HG02970 (cell line): ENCODE data around the gene CMIP.

Experiments used
- ATAC-seq: cut with Tn5 transposase; IDR thresholded peaks from one replicate; pipeline ENCODE4 v1.9.1; 2021; ENCODE audit warnings: mild to moderate bottlenecking, moderate library complexity, moderate number of reproducible peaks; ENCODE audit not compliant: unreplicated experiment, low FRiP score

The CMIP gene

DNA sequence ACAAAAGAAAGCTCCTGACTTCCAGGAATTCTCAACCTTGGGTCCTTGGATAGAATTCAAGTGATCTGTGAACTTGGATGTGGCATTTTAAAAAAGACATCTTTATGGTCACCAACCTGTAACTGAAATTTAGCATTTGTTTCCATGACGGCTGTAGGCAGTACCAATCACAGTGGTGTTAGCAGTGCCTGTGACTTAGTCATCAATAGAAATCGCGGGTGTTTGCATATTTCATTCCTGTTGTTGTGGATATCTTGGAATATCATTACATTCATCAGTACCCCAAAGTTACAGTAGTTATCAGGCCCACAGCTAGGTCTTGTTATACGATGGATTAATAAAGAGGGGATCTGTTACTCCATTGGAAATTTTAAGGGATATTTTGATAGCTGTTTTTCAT lies 81.6 kb downstream of the CMIP start:
- ATAC-seq: no peak

DNA sequence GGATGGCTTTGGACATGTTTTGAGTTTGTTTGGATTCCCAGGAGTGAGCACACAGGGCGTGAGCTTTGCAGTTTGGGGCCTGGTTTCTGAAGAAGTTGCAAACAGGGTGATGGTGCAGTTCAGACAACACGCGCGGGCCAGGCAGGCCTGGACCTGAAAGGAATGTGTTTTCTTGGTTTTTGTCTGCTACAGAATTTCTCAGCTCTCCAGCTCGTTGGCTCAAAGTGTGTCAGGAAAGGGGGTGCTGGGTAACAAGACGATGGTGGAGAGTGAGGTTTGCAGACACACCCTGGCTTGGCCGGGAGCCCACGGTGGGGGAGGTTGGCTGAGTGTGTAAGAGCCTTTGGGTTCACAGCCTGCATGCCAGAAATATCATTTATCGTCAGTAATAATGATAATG lies 82.3 kb downstream of the CMIP start:
- ATAC-seq: no peak

- no peak for ATAC-seq
Observed at GRCh38 chr16:81527477-81528178, 83.0 kb downstream of the CMIP start.

DNA sequence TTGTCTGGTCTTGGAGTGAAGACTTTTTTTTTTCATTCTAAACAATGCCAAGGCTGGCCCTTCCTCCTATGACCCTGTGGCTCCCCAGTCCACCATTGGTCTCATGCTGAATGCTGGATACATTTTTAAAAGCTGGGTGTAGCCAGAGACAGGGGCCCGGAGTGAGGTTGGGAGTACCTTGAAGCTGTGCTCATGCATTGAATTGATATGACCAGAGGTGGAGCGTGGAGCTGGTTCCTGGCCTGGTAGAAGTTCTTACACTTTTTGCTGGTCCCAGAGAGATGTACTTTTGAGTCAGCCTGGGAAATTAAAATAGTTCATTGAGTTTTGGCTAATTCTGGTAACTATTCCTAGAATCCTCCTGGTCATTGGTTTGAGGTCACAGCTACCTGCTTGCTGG lies 83.6 kb downstream of the CMIP start:
- no peak for ATAC-seq

DNA sequence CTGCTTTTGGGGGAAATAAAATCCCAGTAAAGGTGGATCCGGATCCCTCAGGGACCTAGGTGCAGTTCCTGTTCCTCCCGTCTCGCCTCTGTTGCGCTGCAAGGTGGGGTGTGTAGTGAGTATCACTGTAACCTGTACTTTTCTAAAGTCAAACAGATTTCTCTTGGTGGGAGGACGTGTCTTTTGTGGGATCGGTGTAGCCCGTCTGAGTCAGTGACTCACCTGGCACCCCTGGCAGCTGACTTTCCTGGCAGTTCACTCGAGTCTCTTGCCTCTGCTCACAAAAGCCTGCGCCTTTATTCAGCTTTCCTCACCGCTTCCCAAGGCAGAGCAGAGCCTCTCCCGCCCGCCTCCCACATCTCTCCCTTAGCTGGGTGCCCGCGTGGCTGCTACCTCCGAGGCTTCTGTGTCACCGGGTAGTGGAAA lies 85.7 kb downstream of the CMIP start:
- ATAC-seq: no peak

- ATAC-seq: no peak
Observed at GRCh38 chr16:81530814-81531213, 86.2 kb downstream of the CMIP start.

- ATAC-seq: no peak
Observed at GRCh38 chr16:81531419-81531821, 86.8 kb downstream of the CMIP start.

- ATAC-seq: no peak
Observed at GRCh38 chr16:81532491-81533174, 88.0 kb downstream of the CMIP start.

DNA sequence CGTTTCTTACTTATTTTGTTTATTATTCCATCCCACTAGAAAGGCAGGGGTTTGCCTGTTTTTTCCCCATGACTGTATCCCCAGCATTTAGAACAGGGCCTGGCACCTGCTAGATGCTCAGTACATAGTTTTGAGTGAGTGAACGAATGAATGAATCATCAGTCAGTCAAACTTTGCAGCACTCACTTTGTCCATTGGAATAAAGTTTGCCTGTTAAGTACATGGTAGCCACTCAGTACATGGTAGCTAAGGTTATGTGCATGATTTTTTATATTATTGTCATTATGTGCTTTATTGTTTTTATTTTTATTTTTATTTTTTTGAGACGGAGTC lies 88.5 kb downstream of the CMIP start:
- no peak for ATAC-seq

DNA sequence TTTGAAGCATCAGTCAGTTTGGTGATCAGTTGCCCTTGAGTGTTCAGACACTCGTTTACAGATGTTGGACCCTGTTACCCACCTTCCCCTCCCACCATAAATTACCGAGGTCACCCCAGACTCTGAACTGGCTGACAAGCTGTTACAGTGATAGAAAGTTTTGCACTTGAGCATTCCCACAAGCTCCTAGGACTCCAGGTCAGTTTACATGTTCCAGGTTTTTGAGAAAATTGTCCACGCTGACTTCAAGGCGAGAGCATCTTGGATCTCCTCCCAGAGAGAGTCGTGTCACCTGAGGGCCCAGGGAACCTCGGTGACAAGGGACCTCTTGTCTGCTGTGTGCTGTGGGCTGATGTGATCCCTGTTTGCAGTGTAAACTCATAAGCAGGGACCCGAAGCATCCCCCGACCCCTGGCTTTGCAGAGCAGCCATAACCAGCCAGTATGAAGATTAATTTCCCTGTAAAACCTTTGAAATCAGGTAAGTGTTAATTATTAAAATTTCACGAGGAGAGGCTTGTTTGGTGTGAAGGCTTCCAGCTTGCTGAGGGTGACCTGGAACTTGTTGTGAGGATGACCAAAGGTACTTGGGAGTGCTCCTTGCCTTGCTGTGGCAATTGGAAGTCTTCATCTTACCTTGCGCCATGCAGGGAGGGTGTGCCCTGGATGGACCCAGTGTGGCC lies 91.2 kb downstream of the CMIP start:
- no peak for ATAC-seq

DNA sequence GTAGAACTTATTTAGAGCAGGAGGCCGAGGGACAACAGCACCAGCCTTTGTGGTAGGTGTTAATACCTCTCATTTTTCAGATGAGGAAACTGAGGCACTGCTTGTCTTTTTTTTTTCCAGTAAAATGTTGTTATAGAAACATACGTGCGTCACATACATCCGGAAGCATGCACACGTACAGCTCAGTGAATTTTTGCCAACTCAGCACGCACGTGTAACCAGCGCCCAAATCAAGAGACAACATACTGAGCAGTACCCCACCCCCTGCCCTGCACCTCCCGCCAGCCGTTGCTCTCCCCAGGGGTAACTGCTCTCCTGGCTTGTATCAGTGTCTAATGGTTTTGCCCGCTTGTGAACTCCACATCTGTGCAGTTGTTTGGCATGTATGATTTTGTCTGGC lies 92.0 kb downstream of the CMIP start:
- no peak for ATAC-seq

DNA sequence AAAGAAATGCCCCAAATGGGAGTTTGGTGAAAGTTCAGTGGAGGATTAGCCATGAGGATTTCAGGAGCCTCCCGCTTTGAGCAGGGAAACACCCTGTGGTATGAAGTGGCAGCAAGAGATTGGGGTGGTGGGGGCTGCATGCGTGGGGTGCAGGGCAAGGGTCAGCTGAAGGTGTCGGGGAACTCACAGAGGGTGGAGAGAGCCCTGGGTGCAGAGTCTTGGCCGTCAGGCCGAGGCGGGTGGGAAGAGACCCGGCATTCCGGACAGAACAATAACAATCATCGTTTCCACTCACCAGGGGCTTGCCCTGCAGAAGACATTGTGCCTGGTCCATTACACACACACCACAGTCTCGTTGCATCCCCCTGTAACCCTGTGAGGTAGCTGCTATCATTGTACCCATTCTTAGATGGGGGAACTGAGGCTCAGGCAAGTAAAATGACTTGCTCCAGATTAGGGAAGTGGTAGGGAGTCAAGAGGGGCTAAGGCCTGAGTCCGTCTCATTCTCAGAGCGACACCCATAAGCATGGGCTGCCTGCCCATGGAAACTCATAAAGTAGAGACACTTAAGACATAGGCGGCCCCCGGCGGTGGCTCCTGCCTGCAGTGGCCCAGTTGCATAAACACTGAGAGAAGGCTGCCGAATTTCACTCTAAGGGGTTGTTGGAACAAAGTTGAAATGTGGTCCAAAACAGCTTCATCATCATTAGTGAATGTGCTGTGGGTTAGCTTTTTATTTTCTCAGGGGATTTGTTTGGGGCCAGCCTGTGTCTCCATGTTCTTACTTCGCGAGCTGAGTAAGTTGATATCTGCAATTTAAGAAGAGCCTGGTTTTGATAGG lies 93.3 kb downstream of the CMIP start:
- ATAC-seq: no peak

GRCh38 chr16:81539009-81539758 lies 94.6 kb downstream of the CMIP start:
- no peak for ATAC-seq

DNA sequence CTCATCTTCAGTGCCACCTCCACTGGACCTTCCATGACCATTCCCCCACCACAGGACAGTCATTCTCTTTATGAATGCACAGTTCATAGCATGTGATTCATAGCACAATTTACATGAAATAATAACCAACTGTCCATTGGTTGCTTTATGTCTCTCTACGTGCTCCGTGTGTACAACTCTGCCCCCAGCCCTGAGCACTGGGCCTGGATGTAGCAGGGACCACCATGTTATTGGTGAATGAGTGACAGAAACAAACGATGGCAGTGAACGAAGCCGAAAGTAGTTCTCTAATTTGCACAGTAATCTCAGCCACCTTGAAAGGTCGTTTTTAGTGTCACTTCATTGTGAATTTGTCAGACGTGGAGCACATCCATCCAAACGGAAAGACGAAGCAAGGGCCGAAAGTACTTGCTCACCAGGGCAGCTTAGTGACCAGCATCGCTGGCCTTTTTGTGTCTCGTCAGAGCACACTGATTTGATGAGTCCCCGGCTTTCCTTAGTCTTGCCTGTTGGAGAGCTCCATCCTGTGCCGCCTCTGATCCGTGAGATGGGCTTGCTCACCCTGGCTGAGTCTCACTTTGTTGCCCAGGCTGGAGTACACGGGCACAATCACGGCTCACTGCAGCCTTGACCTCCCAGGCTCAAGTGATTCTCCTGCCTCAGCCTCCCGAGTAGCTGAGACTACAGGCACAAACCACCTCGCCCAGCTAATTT lies 95.3 kb downstream of the CMIP start:
- ATAC-seq: no peak

DNA sequence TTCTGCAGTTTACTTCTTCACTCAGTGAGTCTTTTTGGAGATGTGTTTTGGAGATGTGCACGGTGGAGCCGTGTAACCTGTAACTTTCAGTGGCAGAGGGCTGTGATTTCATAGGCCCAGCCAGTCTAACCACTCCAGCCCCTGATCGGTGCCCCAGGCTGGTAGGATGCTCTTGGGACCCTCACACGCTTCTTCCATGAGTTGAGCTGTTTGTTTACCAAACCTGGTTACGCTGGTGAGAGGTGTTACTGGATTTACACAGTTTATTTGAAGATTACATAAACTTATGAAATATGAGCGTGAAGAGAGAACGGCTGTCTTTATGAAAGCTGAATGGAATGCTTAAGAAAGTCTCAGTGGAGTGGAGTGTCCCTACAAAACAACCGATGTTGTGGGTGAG lies 96.7 kb downstream of the CMIP start:
- ATAC-seq: no peak

GRCh38 chr16:81542609-81543570 lies 98.3 kb downstream of the CMIP start:
- no peak for ATAC-seq

DNA sequence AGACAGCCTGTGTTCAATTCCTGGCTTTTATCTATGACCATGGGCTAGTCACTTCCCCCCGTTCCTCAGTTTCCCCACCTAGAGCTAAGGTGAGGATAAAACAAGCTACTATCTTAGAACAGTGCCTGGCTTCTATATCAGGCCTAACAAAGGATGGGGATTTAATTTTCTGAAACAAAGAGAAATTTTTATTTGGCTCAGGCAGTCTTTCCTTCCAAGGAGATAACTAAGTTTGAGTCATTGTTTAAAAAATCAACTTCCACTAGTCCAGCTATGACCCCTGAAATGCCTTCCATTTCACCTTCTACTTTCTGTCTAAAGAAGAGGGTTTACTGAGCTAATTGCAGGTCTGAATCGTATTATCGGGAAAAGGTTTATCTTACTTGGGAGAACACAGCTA lies 99.0 kb downstream of the CMIP start:
- ATAC-seq: no peak

DNA sequence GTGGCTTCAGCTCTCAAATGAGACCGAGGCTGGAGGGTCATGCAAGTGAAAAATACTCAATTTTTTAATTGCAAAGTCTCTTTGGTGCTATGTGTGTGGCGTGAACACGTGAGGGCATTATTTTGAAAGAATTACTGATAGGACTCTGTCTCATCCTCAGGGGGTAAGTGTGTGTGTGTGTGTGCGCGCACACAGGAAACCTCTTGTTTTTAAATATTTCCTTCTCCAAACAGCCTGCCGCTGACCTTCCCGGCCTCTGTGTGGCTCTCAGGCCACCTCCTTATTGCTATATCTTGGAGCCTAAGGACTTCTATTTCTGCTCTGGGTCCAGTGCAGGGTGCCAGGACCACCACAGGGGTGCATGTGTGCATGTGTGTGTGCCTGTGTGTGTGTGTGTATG lies 99.7 kb downstream of the CMIP start:
- ATAC-seq: no peak
